ENCODE results near the gene GNPTAB. TPM values are rescaled to one million over a fixed set of nuclear protein-coding genes. Genes with fewer than 3 reads are reported as not detected.

GNPTAB gene
- total RNA-seq, 1 donor from 2014 or later: 43.7 TPM

- Histone ChIP-seq H3K4me1 (ENCODE audit: insufficient read depth, low read length) (no peaks in the 10 kb centered on the region), H3K4me2 (ENCODE audit: low read length) (no peak overlapping the region), H4K20me1 (ENCODE audit: insufficient read depth, low read length) (no peaks in the 10 kb centered on the region), H2AFZ (ENCODE audit: low read depth, low read length) (no peak overlapping the region), H3K9ac (ENCODE audit: low read length) (no peak overlapping the region), H3K9me3 (ENCODE audit: insufficient read depth, low read depth, low read length) (no peaks in the 10 kb centered on the region), H3K79me2 (ENCODE audit: insufficient read depth, low read length) (no peaks in the 10 kb centered on the region), H3K36me3 (ENCODE audit: insufficient read depth, low read length) (peaks cover 4% of the 10 kb centered on the region), H3K4me3 (ENCODE audit: insufficient read depth, low read depth, low read length) (no peak overlapping the region), H3K27ac (ENCODE audit: low read depth, low read length) (no peak overlapping the region), H3K27me3 (ENCODE audit: insufficient read depth, low read length) (no peaks in the 10 kb centered on the region)
- Mint-ChIP-seq H3K9me3 (ENCODE audit: unreplicated experiment) (no peaks in the 10 kb centered on the region), H3K27ac (ENCODE audit: unreplicated experiment) (no peak overlapping the region), H3K27me3 (ENCODE audit: low read depth, unreplicated experiment) (no peaks in the 10 kb centered on the region), H3K4me1 (ENCODE audit: low read depth, unreplicated experiment) (peaks cover 4% of the 10 kb centered on the region), H3K4me3 (ENCODE audit: unreplicated experiment) (no peak overlapping the region), H3K36me3 (ENCODE audit: low read depth, unreplicated experiment) (peaks cover 4% of the 10 kb centered on the region)
- FAIRE-seq: no peak
- DNase-seq (ENCODE audit: low read depth): no peak
- TF ChIP-seq EZH2 (IDR thresholded peaks at IDR 0.05; ENCODE audit: insufficient read depth, low read length): no peak
- TF ChIP-seq CTCF (IDR thresholded peaks at IDR 0.05; ENCODE audit: insufficient read depth, low read depth, low read length): no peak
Measured at GRCh38 chr12:101768781-101769180, 62.0 kb downstream of the GNPTAB start.

GRCh38 chr12:101767537-101767936 is 63.2 kb downstream of the GNPTAB start:
- Histone ChIP-seq H3K27me3 (ENCODE audit: insufficient read depth, low read length) (no peaks in the 10 kb centered on the region), H3K4me1 (ENCODE audit: insufficient read depth, low read length) (no peaks in the 10 kb centered on the region), H3K9ac (ENCODE audit: low read length) (no peak overlapping the region), H3K79me2 (ENCODE audit: insufficient read depth, low read length) (no peaks in the 10 kb centered on the region), H3K36me3 (ENCODE audit: insufficient read depth, low read length) (peaks cover 4% of the 10 kb centered on the region), H4K20me1 (ENCODE audit: insufficient read depth, low read length) (no peaks in the 10 kb centered on the region), H3K9me3 (ENCODE audit: insufficient read depth, low read depth, low read length) (no peaks in the 10 kb centered on the region), H3K4me2 (ENCODE audit: low read length) (no peak overlapping the region), H3K4me3 (ENCODE audit: insufficient read depth, low read depth, low read length) (no peak overlapping the region), H2AFZ (ENCODE audit: low read depth, low read length) (no peak overlapping the region), H3K27ac (ENCODE audit: low read depth, low read length) (no peak overlapping the region)
- Mint-ChIP-seq H3K9me3 (ENCODE audit: unreplicated experiment) (no peaks in the 10 kb centered on the region), H3K4me1 (ENCODE audit: low read depth, unreplicated experiment) (peaks cover 8% of the 10 kb centered on the region), H3K36me3 (ENCODE audit: low read depth, unreplicated experiment) (peaks cover 4% of the 10 kb centered on the region), H3K4me3 (ENCODE audit: unreplicated experiment) (no peak overlapping the region), H3K27me3 (ENCODE audit: low read depth, unreplicated experiment) (no peaks in the 10 kb centered on the region), H3K27ac (ENCODE audit: unreplicated experiment) (no peak overlapping the region)
- TF ChIP-seq EZH2 (IDR thresholded peaks at IDR 0.05; ENCODE audit: insufficient read depth, low read length) (no peak), CTCF (IDR thresholded peaks at IDR 0.05; ENCODE audit: insufficient read depth, low read depth, low read length) (no peak)
- FAIRE-seq (no peak), DNase-seq (ENCODE audit: low read depth) (no peak)

- FAIRE-seq (no peak), DNase-seq (ENCODE audit: low read depth) (no peak)
- TF ChIP-seq EZH2 (IDR thresholded peaks at IDR 0.05; ENCODE audit: insufficient read depth, low read length) (no peak), CTCF (IDR thresholded peaks at IDR 0.05; ENCODE audit: insufficient read depth, low read depth, low read length) (no peak)
- Histone ChIP-seq H3K4me2 (ENCODE audit: low read length) (no peak overlapping the region), H3K9me3 (ENCODE audit: insufficient read depth, low read depth, low read length) (no peaks in the 10 kb centered on the region), H3K4me3 (ENCODE audit: insufficient read depth, low read depth, low read length) (no peak overlapping the region), H3K9ac (ENCODE audit: low read length) (no peak overlapping the region), H3K4me1 (ENCODE audit: insufficient read depth, low read length) (no peaks in the 10 kb centered on the region), H4K20me1 (ENCODE audit: insufficient read depth, low read length) (no peaks in the 10 kb centered on the region), H3K36me3 (ENCODE audit: insufficient read depth, low read length) (peaks cover 4% of the 10 kb centered on the region), H3K27me3 (ENCODE audit: insufficient read depth, low read length) (no peaks in the 10 kb centered on the region), H3K27ac (ENCODE audit: low read depth, low read length) (no peak overlapping the region), H3K79me2 (ENCODE audit: insufficient read depth, low read length) (no peaks in the 10 kb centered on the region), H2AFZ (ENCODE audit: low read depth, low read length) (no peak overlapping the region)
- no peak overlapping the region for H3K27ac Mint-ChIP-seq (ENCODE audit: unreplicated experiment)
- no peaks in the 10 kb centered on the region for H3K27me3 Mint-ChIP-seq (ENCODE audit: low read depth, unreplicated experiment)
- peaks cover 4% of the 10 kb centered on the region for H3K36me3 Mint-ChIP-seq (ENCODE audit: low read depth, unreplicated experiment)
- no peak overlapping the region for H3K4me3 Mint-ChIP-seq (ENCODE audit: unreplicated experiment)
- peaks cover 3% of the 10 kb centered on the region for H3K4me1 Mint-ChIP-seq (ENCODE audit: low read depth, unreplicated experiment)
- no peaks in the 10 kb centered on the region for H3K9me3 Mint-ChIP-seq (ENCODE audit: unreplicated experiment)
Measured at GRCh38 chr12:101764051-101764792, 66.5 kb downstream of the GNPTAB start.

Data from astrocyte (in vitro differentiated cells and primary cell).